GM21786 (cell line): ENCODE data around the gene A3GALT2.

Experiments used
- ATAC-seq: cut with Tn5 transposase; IDR thresholded peaks from one replicate; pipeline ENCODE4 v1.9.1; 2021; ENCODE audit not compliant: unreplicated experiment

A3GALT2 gene

DNA sequence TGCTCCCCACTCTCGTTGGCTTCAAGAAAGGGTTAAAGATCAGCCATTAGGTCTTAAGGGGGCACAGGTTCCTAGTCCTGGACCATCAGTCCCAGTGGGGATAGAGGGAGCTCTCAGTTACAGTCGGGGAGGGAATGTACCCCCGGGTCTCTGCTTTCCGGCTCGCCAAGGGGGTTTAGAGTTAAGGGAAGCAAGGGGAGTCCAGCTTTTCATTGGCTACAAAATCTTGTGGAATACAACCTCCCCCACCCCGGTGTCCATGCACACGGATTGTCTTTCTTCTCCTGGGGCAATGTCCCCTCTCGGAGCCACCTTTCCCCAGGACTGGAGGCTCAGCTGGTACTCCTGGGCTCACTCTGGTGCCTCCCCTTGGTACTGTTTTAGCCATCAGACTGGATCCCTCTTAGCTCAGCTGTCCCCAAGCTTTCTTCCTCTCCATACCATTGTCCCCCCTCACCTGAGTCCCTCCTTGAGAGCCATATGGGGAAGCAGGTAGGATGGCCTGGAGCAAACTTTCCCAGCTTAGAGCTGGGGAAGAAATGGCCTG is at the start of gene A3GALT2:
Gene A3GALT2 (minus strand): TSS at position 480 of the 547 bp plus-strand sequence. CDS start 0 bp downstream, at position 480.
- no peak for ATAC-seq

GRCh38 chr1:33370301-33370700 is 49.4 kb upstream of the A3GALT2 start:
- ATAC-seq: no peak

- no peak for ATAC-seq
These were observed 48.9 kb upstream of the A3GALT2 start for GRCh38 chr1:33369764-33370163.

DNA sequence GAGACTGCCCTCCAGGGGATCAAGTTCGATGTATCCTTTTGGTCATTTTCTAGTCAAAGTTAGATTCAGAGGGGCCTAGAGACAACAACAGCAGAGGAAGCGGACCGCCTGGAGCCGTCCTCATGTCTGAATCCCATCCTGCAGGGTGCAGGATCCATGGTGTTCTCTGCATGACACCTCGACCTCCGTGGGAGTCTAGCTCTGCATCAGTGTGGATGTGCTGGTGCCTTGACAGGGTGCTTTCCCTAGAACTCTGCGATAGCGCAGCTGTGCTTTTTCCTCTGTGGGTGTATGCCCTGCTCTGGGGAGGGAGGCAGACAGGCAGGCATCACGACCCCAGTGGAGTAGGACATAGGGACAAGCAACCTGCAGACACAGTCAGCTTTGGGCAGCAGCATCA is 48.2 kb upstream of the A3GALT2 start:
- ATAC-seq: no peak

GRCh38 chr1:33368431-33368830 is 47.5 kb upstream of the A3GALT2 start:
- ATAC-seq: no peak

DNA sequence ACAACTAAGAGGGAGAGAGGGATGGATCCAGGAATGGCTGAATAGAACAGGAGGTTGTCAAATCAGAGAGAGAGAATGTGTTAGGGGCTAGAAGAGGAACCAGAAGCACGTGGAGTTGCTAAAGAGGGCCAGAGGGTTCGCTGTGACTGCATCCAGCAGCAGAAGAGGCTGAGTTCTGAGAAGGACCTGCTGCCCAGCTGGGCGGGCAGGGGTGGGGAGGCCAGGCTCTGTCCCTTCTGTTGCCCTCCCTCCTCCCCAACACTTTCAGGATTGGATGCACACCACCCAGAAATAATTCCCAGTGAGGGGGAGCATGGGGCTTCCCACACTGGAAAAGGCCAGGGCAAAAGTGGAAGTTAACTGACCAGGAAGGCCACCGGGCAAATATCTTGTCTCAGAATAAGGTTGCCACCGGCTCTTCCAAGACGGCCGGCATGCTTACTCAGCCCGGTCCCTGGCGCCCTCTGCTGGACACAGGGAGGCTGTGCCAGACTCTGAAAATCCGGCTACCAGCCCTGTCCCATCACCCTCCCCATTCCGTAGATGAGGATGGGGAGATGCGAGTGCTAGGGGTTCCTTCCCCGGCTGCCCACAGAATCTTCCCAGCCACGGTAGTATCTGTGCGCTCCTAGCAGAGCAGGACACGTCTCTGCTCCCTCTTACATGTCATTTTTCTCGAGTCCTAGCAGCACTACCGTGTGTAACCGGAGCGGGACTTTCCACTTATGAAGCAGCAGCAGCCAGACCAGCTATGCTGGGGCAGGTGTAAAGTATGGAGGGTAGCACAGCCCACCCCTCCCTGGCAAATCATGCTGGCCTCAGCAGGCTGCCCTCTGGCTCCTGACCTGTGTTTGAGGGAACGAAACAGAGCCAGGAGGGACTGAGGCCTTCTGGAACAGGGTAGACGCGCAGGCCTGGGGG is 46.8 kb upstream of the A3GALT2 start:
- no peak for ATAC-seq

- ATAC-seq: no peak
These were observed 46.0 kb upstream of the A3GALT2 start for GRCh38 chr1:33366762-33367484.

DNA sequence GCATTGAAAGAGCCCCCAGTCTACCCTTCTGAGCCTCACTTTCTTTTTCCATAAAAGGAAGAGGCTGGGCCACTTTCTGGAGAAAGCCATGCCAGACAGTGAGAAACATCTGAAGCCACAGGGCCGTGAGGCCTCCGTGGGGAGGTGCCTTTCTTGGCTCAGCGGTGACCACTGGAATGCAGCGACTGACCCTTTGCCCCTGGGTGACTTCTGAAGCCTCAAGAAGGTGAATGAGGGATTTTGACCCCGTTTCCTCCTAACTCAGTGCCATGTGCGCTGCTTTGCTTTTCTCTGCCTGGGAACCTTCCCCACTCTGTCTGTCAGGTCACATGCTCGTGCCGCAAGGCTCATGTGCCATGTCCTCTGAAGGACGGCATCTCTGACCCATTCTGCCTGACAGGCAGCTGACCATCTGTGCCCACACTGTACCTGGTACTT is 44.7 kb upstream of the A3GALT2 start:
- ATAC-seq: no peak

DNA sequence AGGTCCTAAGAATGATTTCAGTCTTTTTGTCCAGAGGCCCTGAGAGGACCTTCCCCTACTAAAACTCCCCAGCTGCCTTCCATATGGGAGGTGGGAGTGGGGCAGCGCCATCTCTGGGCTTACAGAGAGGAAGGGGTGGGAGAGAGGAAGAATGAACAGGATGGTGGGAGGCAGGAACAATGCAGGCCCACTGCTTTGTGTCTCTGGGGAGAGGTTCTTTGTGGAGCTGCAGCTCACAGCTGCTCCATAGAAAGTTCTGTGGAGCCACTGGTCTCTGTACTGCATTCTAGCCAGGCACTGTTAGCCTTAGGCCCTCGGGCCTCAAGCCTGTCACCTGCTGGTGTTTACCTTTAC is 43.6 kb upstream of the A3GALT2 start:
- ATAC-seq: no peak

DNA sequence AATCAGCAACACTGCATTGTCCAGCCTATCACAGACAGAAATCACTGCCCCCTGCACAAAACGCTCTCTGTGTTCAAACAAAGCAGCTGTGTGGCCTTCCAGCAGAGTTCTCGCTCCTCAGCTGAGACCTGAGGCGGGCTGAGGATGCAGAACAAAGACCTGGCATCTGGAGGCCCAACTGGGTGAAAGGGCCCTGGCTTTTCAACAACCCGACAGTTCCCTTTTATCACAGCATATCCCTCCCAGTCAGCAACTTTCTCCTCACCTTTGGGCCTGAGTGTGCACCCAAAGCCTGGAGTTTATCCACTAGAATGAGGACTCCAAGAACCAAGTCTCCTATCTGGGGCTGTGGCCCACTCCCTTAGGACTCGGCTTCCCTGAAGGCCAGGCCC is 42.6 kb upstream of the A3GALT2 start:
- no peak for ATAC-seq

- ATAC-seq: no peak
These were observed 42.1 kb upstream of the A3GALT2 start for GRCh38 chr1:33363021-33363420.

DNA sequence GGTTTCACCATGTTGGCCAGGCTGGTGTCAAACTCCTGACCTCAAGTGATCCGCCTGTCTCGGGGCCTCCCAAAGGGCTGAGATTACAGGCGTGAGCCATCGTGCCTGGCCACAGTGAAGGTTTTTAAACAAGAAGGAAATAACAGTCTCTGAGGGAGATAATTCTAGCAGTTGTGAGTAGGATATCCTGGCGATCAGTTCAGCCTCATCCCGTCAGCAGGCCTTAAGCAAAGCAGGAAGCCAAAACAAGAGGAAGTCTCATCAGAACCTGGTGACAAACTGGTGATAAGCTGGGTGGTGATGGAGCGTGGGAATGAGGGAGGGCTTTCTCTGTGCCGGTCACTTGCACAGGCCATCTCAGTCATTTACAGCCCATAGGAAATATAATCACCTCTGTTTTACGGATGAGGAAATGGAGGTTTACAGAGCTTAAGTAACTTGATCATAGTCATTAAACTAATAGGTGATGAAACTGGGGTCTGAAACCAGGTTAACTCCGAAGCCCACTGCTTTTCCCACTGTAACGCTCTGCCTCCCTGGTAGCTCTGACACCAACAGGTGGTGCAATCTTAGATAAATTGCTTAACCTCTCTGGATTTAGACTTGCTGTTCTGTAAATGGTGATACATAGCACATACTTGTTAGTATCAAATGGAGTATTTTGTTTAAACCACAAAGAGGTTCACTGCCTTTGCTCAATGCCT is 40.8 kb upstream of the A3GALT2 start:
- no peak for ATAC-seq

GRCh38 chr1:33360367-33360766 is 39.5 kb upstream of the A3GALT2 start:
- ATAC-seq: no peak

DNA sequence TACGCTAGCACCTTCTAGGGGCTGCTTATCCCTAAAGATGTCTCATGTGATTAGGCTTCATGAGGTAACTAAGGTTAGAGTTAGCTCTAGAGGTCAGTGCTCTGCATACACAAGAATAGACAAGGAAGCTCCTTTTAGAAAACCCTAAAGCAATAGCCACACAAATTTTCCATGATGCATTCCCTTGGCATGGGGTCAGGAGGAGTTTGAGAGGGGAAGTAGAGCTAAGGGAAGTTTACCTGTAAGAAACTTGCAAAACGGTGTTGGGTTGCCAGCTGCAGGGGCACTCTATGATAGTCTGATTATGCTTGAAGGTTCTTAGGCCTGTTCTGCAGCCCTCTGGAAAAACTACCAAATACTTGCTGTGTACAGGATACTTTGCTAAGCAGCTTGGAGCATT is 39.0 kb upstream of the A3GALT2 start:
- no peak for ATAC-seq

GRCh38 chr1:33358795-33359503 is 38.1 kb upstream of the A3GALT2 start:
- ATAC-seq: no peak

DNA sequence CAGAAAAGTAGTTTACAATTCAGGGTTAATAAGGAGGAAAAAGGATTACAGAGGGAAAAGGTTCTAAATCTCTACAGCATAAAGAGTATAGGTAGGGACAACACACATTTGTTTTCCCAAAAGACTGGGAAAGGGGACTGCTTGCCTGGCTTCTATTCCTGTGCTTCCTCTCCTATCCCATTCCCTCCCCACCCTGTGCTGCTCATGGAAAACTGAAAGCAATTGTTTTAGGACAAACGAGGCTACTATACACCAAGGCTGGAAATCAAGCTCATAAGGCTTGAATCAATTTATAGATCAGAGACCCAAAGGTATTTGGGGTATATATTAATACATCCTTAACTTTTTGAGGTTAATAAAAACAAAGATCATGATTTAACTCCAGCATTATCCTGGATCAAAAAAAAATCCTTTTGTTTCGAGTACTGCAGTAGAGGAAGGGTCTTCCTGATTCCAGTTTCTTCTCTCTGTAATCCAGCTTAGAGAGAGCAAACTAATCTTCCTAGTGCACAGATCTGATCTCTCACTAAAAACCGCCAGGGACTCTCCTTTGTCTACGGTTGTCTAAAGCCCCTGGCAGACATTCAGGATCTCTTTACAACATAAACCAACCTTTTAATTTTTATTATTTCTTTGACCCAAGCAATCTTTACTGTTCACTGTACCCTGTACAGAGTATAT is 37.4 kb upstream of the A3GALT2 start:
- no peak for ATAC-seq

GRCh38 chr1:33357099-33357498 is 36.2 kb upstream of the A3GALT2 start:
- no peak for ATAC-seq

- ATAC-seq: no peak
These were observed 33.9 kb upstream of the A3GALT2 start for GRCh38 chr1:33354707-33355316.

- no peak for ATAC-seq
These were observed 32.6 kb upstream of the A3GALT2 start for GRCh38 chr1:33353531-33353930.

DNA sequence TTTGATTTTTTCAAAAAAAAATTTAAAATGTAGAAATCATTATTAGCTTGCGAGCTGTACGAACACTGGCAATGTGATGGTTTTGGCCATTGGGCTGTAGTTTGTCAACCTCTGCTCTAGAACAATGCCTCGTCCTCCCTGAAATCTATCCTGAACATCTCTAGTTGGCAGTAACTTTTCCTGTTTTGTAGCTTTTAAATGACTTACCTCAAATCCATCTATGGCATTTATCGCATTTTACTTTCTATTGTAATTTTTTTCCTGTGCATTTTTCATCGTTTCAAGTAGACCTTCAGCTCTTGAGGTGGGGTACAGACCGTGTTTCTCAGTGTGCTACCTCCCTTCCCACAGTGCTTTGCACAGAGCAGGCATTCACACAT is 30.4 kb upstream of the A3GALT2 start:
- ATAC-seq: no peak
